SJSA1 (cell line): ENCODE data around the gene SLC36A2. TPM values are rescaled to one million over a fixed set of nuclear protein-coding genes. Genes with fewer than 3 reads are reported as not detected.
A peak's percentile ranks its signal among the peaks of the same experiment; 100 is the strongest.

ENCODE experiments used
- DNase-seq, 2 experiments: peaks; one replicate each; pipeline ENCODE4 v3.0.0-alpha.2; 2015 to 2020; ENCODE audit warnings: low spot score in 2 of 2, low read depth in 1 of 2
- H3K27ac ChIP-seq: fragments of 250-450 bp; sonication (Bioruptor Pico); 2 replicates; pipeline ENCODE4 v1.5.1; 2020; ENCODE audit warnings: mild to moderate bottlenecking, moderate library complexity
- H3K27me3 ChIP-seq: fragments of 250-450 bp; sonication (Bioruptor Pico); replicated peaks from 2 replicates; pipeline ENCODE4 v1.5.1; 2020; ENCODE audit warnings: mild to moderate bottlenecking, moderate library complexity
- H3K36me3 ChIP-seq: fragments of 250-450 bp; sonication (Bioruptor Pico); 2 replicates; pipeline ENCODE4 v1.5.1; 2020; ENCODE audit warnings: mild to moderate bottlenecking
- H3K4me1 ChIP-seq: fragments of 250-450 bp; sonication (Bioruptor Pico); replicated peaks from 2 replicates; pipeline ENCODE4 v1.6.1; 2021; ENCODE audit warnings: mild to moderate bottlenecking
- H3K4me3 ChIP-seq: fragments of 250-450 bp; sonication (Bioruptor Pico); 2 replicates; pipeline ENCODE4 v1.5.1; 2020; ENCODE audit warnings: mild to moderate bottlenecking
- H3K9me3 ChIP-seq: fragments of 250-450 bp; sonication (Bioruptor Pico); replicated peaks from 2 replicates; pipeline ENCODE4 v1.5.1; 2020; ENCODE audit warnings: mild to moderate bottlenecking
- total RNA-seq: library from RNA; depleted of rRNA; stranded (reverse); fragments of >200 nt; shearing (Covaris generic); gene quantifications from 2 replicates; pipeline ENCODE4 v1.2.3, GENCODE V29; 2014

The SLC36A2 gene
- total RNA-seq, 1 experiment from 2014 or later = not detected

GRCh38 chr5:151348789-151349188 lies 1.4 kb upstream of the SLC36A2 start:
- no peak overlapping the region for H3K27ac ChIP-seq
- H3K27me3 ChIP-seq = peaks cover 21% of the 10 kb centered on the region
- DNase-seq = no peak
- H3K9me3 ChIP-seq = no peaks in the 10 kb centered on the region
- no peaks in the 10 kb centered on the region for H3K4me1 ChIP-seq
- H3K36me3 ChIP-seq = no peaks in the 10 kb centered on the region
- H3K4me3 ChIP-seq = no peak overlapping the region

GRCh38 chr5:151345808-151346478 lies 1.4 kb downstream of the SLC36A2 start:
- no peak for DNase-seq
- no peaks in the 10 kb centered on the region for H3K9me3 ChIP-seq
- no peak overlapping the region for H3K27ac ChIP-seq
- peaks cover 18% of the 10 kb centered on the region for H3K27me3 ChIP-seq
- H3K4me3 ChIP-seq = no peak overlapping the region
- no peaks in the 10 kb centered on the region for H3K36me3 ChIP-seq
- no peaks in the 10 kb centered on the region for H3K4me1 ChIP-seq

GRCh38 chr5:151345187-151345807 lies 2.1 kb downstream of the SLC36A2 start:
- no peaks in the 10 kb centered on the region for H3K36me3 ChIP-seq
- no peaks in the 10 kb centered on the region for H3K4me1 ChIP-seq
- no peak overlapping the region for H3K4me3 ChIP-seq
- H3K27me3 ChIP-seq = peaks cover 16% of the 10 kb centered on the region
- H3K27ac ChIP-seq = no peak overlapping the region
- DNase-seq = no peak
- no peaks in the 10 kb centered on the region; the same call in 1 of the 2 replicates for H3K9me3 ChIP-seq

GRCh38 chr5:151344088-151344487 lies 3.3 kb downstream of the SLC36A2 start:
- no peak for DNase-seq
- H3K4me1 ChIP-seq = no peaks in the 10 kb centered on the region
- H3K9me3 ChIP-seq = no peaks in the 10 kb centered on the region; the same call in 1 of the 2 replicates
- H3K36me3 ChIP-seq = no peaks in the 10 kb centered on the region
- H3K4me3 ChIP-seq = no peak overlapping the region
- H3K27me3 ChIP-seq = peaks cover 13% of the 10 kb centered on the region
- no peak overlapping the region for H3K27ac ChIP-seq

- no peak overlapping the region for H3K27ac ChIP-seq
- H3K9me3 ChIP-seq = no peaks in the 10 kb centered on the region; the same call in 1 of the 2 replicates
- no peaks in the 10 kb centered on the region for H3K36me3 ChIP-seq
- peaks cover 11% of the 10 kb centered on the region for H3K27me3 ChIP-seq
- DNase-seq = no peak
- no peak overlapping the region for H3K4me3 ChIP-seq
- H3K4me1 ChIP-seq = no peaks in the 10 kb centered on the region
Observed at GRCh38 chr5:151340004-151340403, 7.4 kb downstream of the SLC36A2 start.

GRCh38 chr5:151338734-151339133 lies 8.6 kb downstream of the SLC36A2 start:
- DNase-seq = no peak
- Histone ChIP-seq H3K27ac (no peak overlapping the region), H3K27me3 (peaks cover 11% of the 10 kb centered on the region), H3K4me3 (no peak overlapping the region), H3K9me3 (no peaks in the 10 kb centered on the region; the same call in 1 of the 2 replicates), H3K36me3 (no peaks in the 10 kb centered on the region), H3K4me1 (no peaks in the 10 kb centered on the region)

- Histone ChIP-seq H3K4me3 (no peak overlapping the region), H3K27ac (no peak overlapping the region), H3K9me3 (no peaks in the 10 kb centered on the region), H3K36me3 (no peaks in the 10 kb centered on the region), H3K4me1 (no peaks in the 10 kb centered on the region), H3K27me3 (peaks cover 5% of the 10 kb centered on the region; the same call in 1 of the 2 replicates)
- DNase-seq = no peak
Observed at GRCh38 chr5:151332857-151333256, 14.5 kb downstream of the SLC36A2 start.

- DNase-seq = no peak
- no peaks in the 10 kb centered on the region for H3K27me3 ChIP-seq
- no peak overlapping the region for H3K27ac ChIP-seq
- no peak overlapping the region for H3K4me3 ChIP-seq
- no peaks in the 10 kb centered on the region for H3K36me3 ChIP-seq
- no peaks in the 10 kb centered on the region for H3K9me3 ChIP-seq
- no peaks in the 10 kb centered on the region for H3K4me1 ChIP-seq
Observed at GRCh38 chr5:151328734-151329133, 18.6 kb downstream of the SLC36A2 start.

- Histone ChIP-seq H3K27me3 (no peaks in the 10 kb centered on the region), H3K27ac (no peak overlapping the region), H3K4me3 (no peak overlapping the region), H3K36me3 (no peaks in the 10 kb centered on the region), H3K4me1 (no peaks in the 10 kb centered on the region), H3K9me3 (no peaks in the 10 kb centered on the region)
- no peak for DNase-seq
Observed at GRCh38 chr5:151327585-151327984, 19.8 kb downstream of the SLC36A2 start.

- Histone ChIP-seq H3K4me1 (no peaks in the 10 kb centered on the region), H3K27me3 (no peaks in the 10 kb centered on the region)
Observed at GRCh38 chr5:151326266-151326665, 21.1 kb downstream of the SLC36A2 start.

GRCh38 chr5:151320481-151320880 lies 26.9 kb downstream of the SLC36A2 start:
- Histone ChIP-seq H3K4me3 (no peak overlapping the region), H3K36me3 (no peaks in the 10 kb centered on the region)
- DNase-seq = peak in 1 of 2 experiments; percentile 33

More at GRCh38 chr5:151326266-151326665, 21.1 kb downstream of the SLC36A2 start:
- DNase-seq = no peak
- no peak overlapping the region for H3K27ac ChIP-seq
- H3K36me3 ChIP-seq = no peaks in the 10 kb centered on the region
- no peak overlapping the region for H3K4me3 ChIP-seq
- no peaks in the 10 kb centered on the region for H3K9me3 ChIP-seq

GRCh38 chr5:151318850-151319732 lies 28.3 kb downstream of the SLC36A2 start:
- Histone ChIP-seq H3K4me1 (no peaks in the 10 kb centered on the region), H3K9me3 (no peaks in the 10 kb centered on the region), H3K27ac (no peak overlapping the region), H3K36me3 (no peaks in the 10 kb centered on the region), H3K27me3 (peaks cover 2% of the 10 kb centered on the region; the same call in 1 of the 2 replicates), H3K4me3 (no peak overlapping the region)
- peak in 1 of 2 experiments; percentile 34 for DNase-seq

More at GRCh38 chr5:151320481-151320880, 26.9 kb downstream of the SLC36A2 start:
- no peak overlapping the region for H3K27ac ChIP-seq
- no peaks in the 10 kb centered on the region; the same call in 1 of the 2 replicates for H3K27me3 ChIP-seq
- no peaks in the 10 kb centered on the region for H3K4me1 ChIP-seq
- H3K9me3 ChIP-seq = no peaks in the 10 kb centered on the region

GRCh38 chr5:151317871-151318270 lies 29.5 kb downstream of the SLC36A2 start:
- no peaks in the 10 kb centered on the region for H3K4me1 ChIP-seq
- no peak overlapping the region for H3K27ac ChIP-seq
- H3K9me3 ChIP-seq = 0 out of 2 replicates have a peak, but pooled peaks cover 2% of the 10 kb centered on the region
- no peak for DNase-seq
- no peak overlapping the region for H3K4me3 ChIP-seq
- H3K36me3 ChIP-seq = no peaks in the 10 kb centered on the region
- peaks cover 2% of the 10 kb centered on the region for H3K27me3 ChIP-seq
